Loucy (cell line): ENCODE data around the gene CNRIP1.

Experiments used
- CTCF ChIP-seq: fragments of 200-600 bp; sonication (generic); conservative IDR thresholded peaks from 2 replicates; pipeline ENCODE4 v1.5.1; 2014; ENCODE audit warnings: mild to moderate bottlenecking, antibody characterized with exemption, low read length
- EZH2phosphoT487 ChIP-seq: fragments of 200-600 bp; IDR thresholded peaks from 2 replicates; pipeline ENCODE4 v1.6.1; 2018; ENCODE audit warnings: antibody characterized with exemption, mild to moderate bottlenecking, moderate library complexity, borderline replicate concordance

- TF ChIP-seq EZH2phosphoT487: no peak
- TF ChIP-seq CTCF: no peak
Measured at GRCh38 chr2:68256093-68256450, 63.7 kb downstream of the CNRIP1 start.
